Islet precursor cell (in vitro differentiated cells): ENCODE data around the gene WASL.
"Not testable (repeated sequence)": the region's sequence is repeated elsewhere in the genome, so short reads cannot be mapped to it uniquely, and the experiment has no call there.

Experiments
- DNase-seq: peaks from one replicate; pipeline ENCODE4 v3.0.0-alpha.2; 2018

The WASL gene

GRCh38 chr7:123656544-123657303 is 92.1 kb downstream of the WASL start:
- no peak for DNase-seq

- no peak for DNase-seq
Measured at GRCh38 chr7:123655614-123656013, 93.2 kb downstream of the WASL start, which contains the start of gene LMOD2. TSS of gene LMOD2 (plus strand) at chr7:123655866. CDS start at chr7:123655964, 98 bp downstream.

- DNase-seq = no peak
Measured at GRCh38 chr7:123653162-123653561, 95.6 kb downstream of the WASL start.

- no peak for DNase-seq
Measured at GRCh38 chr7:123652406-123652805, 96.4 kb downstream of the WASL start.

- DNase-seq = peak; percentile 81
Measured at GRCh38 chr7:123650595-123650994, 98.2 kb downstream of the WASL start.

- DNase-seq = no peak
Measured at GRCh38 chr7:123649964-123650363, 98.8 kb downstream of the WASL start.

- peak; percentile 82 for DNase-seq
Measured at GRCh38 chr7:123647106-123647730, 101.6 kb downstream of the WASL start.

- DNase-seq = no peak
Measured at GRCh38 chr7:123645516-123645915, 103.3 kb downstream of the WASL start.

GRCh38 chr7:123643495-123644441 is 105.0 kb downstream of the WASL start:
- DNase-seq = peak; percentile 88

- DNase-seq = no peak
Measured at GRCh38 chr7:123641901-123642300, 106.9 kb downstream of the WASL start.

GRCh38 chr7:123640583-123640982 is 108.2 kb downstream of the WASL start:
- DNase-seq = no peak

- DNase-seq = no peak
Measured at GRCh38 chr7:123639631-123640030, 109.2 kb downstream of the WASL start.

GRCh38 chr7:123637878-123638277 is 110.9 kb downstream of the WASL start:
- no peak for DNase-seq

GRCh38 chr7:123637203-123637602 is 111.6 kb downstream of the WASL start:
- peak; percentile 69 for DNase-seq

- DNase-seq = no peak
Measured at GRCh38 chr7:123635551-123636359, 113.0 kb downstream of the WASL start.

GRCh38 chr7:123634011-123634573 is 114.7 kb downstream of the WASL start:
- DNase-seq = not testable (repeated sequence)

GRCh38 chr7:123633553-123633952 is 115.2 kb downstream of the WASL start:
- no peak for DNase-seq

- DNase-seq = no peak
Measured at GRCh38 chr7:123632808-123633207, 116.0 kb downstream of the WASL start.
